ENCODE measurements around the gene OFD1.

The OFD1 gene

DNA sequence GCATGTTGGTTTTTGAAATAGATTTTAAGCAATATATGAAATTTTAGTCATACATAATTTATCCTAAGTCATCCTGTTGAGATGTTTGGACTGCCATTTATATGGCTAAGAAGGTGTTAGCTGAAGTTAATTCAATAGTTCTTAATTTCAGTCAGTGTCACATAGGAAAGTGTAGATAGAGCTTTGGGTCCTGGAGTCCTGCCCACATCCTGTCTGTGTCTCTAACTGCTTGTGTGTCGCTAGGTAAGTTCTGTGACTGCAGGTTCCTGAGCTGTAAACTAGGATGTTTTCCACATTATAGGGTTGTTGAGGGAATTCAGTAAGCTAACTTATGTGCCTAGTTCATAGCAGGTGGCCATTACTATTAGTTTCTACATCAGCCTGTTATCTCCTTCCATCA, 20.7 kb downstream of the OFD1 start:
- no peak for DNase-seq

DNA sequence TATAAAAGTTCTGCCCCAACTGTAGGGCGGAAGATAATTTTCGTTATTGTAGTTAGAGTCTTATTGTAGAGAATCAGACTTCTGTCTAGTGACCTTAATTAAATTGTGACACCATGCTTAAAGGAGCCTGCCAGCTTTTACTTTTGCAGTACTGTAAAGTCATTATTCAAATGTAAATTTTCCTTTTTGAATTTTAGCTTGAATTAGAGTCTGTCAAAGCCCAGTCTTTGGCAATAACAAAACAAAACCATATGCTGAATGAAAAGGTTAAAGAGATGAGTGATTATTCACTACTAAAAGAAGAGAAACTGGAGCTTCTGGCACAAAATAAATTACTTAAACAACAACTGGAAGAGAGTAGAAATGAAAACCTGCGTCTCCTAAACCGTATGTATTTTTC, 21.8 kb downstream of the OFD1 start:
- DNase-seq = no peak

DNA sequence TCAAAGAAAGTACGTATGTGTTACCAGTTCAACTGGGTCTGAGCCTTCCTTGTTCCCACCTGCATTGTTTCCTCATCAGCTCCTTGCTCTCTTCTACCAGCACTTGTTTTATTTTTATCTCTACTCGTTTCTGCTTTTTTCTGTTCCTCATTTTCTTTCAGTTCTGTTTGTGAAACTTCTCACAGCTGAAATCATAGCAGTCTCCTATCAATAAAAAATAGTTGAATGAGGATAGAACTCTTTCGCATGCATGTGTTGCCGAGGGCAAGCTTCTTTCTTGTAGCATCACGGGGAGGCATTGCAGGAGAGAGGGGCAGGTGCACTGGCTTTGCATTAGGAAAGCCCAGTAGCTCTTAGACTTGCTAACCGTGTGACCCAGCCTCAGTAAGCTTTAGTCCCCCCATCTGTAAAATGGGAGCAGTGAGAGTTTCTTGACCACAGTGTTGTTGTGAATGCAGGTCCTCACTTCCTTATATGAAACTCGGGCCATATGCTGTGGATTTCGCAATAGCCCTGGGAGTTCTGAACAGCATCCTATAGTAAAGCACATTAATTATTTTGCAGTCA, 24.7 kb downstream of the OFD1 start:
- DNase-seq = no peak

DNA sequence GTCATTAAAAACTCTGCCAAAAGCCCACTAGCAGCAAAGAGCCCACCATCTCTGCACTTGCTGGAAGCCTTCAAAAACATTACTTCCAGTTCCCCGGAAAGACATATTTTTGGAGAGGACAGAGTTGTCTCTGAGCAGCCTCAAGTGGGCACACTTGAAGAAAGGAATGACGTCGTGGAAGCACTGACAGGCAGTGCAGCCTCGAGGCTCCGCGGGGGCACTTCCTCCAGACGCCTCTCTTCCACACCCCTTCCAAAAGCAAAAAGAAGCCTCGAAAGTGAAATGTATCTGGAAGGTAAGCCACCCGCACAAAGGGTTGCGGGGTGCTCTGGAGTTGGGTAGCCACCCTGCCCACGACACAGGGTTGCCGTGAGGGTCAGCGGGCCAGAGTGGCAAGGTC, 25.9 kb downstream of the OFD1 start:
- DNase-seq = no peak

DNA sequence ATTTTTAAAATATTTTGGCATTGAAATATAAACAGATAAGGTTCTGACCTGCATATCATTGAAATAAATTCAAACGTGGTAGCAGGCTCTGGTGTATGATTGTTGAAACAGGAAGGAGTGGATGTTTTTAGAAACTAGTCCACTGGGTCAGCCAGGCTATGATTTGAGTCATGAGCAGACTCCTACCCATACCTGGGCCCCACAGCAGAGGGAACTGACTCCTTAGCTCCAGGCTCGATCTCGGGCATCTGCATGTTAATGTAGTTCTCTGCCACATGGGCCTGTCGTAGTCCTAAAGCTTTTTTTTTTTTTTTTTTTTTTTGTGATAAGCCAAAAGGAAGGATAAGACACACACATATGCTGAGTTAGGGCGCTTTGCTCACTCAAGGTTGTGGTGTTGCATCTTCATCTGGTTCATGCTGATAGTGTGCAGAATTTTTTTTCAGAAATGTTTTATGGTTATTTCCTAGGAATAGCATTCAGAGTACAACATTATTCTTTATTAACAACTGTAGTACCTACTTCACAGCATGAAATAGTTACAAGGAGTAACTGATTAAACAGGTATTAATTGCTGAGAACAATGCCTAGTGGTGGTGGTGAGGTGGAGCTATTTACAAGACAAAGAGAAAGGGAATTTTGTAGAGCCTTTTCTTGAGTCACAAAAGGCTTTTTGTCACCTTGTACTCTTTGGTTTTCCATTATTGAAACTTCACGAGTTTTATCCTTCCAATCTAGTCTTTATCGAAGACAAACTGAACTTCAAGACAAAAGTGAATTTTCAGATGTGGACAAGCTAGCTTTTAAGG, 27.3 kb downstream of the OFD1 start:
- no peak for DNase-seq

DNA sequence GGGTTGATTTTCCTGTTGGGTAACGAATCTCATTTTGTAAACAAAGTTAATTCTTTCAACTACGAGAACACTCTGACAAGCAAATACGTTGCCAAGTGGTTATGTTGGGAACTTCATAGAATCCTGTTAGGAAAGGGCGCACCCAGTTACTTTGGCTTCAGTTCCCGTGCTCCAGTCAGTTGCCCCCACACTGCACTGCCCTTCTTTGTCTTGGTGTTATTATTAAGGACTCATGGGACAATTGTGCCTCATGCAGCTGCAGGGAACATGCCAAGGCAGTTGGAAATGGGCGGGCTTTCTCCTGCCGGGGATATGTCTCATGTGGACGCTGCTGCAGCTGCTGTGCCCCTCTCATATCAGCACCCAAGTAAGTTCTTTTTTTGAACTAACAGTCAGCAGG, 28.9 kb downstream of the OFD1 start:
- peak; percentile 81 for DNase-seq

DNA sequence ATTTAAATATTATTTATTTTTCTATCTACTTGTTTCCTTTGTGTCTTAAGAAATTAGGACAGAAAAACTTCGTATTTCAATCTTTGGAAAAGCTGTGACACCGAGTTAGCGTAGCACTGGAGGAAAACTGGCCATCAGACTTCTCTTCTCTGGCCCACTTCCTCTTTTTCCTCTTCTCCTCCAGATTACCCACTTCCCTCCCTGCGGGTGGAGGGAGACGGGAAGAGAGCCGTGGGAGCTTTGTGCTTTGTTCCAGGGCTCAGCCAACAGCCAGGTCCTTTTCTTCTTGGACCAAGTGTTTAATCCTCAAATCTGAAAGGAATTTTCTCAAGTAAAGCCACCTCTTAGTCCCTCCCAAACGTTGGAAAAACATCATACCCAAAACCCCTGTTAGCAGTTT, 29.7 kb downstream of the OFD1 start:
- DNase-seq = no peak

DNA sequence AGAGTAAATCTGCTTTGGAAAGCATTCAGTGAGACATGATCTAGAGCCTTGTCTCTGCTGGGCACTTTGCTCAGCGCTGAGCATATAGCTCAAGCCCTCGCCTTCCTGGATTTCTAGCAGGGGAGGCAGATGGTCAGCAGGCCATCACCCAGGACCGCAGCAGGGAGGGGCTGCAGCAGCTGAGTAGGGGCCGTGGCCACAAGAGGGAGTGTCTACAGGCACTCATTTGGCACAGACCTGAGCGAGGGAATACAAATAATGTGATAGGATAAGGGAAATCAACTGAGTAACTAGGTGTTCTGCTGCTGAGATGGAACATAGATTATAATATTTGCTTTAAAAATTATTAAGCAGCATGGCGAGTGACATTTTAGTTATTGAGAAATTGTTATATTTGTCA, 30.2 kb downstream of the OFD1 start:
- no peak for DNase-seq

DNA sequence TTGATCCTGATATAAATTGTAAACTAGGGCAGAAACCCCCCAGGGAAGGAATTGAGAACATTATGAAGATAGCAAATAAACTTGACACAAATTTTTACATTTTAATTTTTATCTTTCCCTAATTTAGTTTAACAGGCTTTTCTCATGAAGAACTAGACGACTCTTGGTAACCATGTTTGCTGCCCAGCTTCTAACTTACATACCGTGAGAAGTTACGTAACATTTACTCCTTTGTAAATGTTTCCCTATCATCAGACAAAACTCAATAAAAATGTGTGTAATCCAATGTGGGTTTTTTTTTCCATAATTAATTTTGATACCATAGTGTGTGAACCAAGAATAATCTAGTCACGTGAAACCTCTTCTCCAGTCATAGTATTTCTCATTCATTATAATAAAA, 34.4 kb downstream of the OFD1 start:
- DNase-seq = no peak

DNA sequence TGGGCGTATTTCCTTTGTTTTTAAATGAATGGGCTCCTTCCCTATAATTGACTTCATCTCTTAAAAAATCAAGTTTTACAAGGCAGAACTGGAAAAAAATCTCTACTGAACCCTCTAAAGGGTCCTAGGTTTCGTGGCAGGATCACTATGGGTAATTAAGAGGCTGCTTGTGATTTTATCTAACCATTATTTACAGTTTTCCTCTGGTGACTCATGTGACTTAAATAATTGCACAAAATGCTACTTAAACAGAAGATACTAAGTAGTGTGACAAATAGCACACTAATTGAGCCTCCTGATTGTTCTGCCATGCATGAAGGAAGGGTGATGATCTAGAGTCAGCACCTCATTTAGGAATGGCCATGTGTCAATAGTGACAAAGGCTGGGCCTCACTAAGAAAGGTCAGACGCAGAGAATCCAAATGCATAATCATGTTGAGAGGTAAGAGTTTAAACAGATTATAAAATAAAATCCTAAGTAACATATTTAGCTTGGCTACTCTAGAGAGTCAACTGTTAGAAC, 35.5 kb downstream of the OFD1 start:
- DNase-seq = peak; percentile 54

DNA sequence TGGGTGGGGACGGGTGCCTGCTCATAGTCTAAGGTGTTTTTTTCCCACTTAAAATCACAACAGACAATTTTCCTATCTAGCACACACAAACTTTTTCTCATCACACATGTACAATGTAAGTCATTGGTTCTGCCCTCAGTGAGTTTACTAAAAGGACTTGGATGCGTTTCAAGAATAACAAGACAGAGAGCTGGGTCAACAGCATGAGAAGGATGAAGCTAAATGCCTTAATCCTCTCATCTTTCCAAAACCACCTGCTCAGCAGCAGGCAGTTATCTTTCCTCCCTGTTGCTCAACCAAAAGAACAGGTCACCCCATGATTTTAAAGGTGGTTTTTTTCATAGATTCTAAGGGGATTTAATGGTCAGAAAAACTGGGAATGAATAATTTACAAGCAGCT, 40.1 kb downstream of the OFD1 start:
- DNase-seq = no peak

DNA sequence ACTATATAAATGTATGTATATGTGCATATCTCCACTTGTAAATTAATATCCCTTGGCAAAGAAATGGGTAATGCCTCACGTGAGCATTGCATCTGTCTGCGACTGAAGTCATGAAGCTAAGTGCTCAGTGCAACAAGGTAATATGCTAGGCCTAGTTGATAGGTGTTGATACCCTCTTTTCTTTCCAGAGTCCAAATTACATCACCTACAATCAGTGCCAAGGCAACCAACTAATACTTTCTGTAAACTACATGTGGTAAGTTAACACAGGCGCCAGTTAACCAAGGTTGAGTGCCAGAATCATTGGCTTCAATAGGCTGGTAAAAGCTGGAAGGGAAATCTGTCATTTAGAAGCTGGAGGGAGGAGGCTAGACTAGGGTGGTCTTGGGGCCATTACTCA, 41.3 kb downstream of the OFD1 start:
- no peak for DNase-seq

DNA sequence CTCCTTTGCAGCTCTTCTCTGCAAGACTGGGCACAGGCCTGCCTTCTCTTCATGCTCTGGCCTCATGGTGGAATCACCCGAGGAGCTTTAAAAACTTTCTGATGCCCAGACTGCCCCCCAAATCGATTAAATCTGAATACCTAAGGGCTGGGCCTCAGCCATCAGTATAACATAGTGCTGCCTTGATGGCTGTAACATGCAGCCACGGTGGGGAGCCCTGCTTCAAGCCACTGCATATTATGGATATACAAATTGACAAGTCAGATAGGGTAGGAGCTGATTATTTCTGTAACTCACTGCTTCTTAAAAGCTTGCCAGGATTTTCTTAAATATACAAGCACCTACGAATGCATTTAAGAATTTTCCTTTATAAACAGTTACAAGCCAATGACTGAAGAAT, 41.8 kb downstream of the OFD1 start:
- DNase-seq = no peak

DNA sequence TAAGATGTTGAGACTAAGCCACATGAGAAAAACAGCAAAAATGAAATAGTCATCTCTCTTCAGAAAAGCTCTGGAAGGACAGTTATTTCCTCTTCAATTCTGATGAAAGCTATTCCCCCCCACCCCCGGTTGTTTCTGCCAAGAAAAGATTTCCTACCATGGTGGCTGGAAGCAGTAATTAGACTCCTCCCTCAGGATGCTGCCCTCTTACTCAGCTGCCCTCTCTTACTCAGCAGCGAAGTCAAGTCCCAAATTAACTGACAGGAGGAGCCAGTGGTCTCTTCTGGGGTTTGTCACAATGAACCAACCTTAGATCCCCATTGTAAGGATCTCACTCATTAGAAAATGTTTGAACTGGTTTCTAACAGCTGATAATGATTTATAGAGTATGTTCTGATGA, 44.4 kb downstream of the OFD1 start:
- DNase-seq = no peak

DNA sequence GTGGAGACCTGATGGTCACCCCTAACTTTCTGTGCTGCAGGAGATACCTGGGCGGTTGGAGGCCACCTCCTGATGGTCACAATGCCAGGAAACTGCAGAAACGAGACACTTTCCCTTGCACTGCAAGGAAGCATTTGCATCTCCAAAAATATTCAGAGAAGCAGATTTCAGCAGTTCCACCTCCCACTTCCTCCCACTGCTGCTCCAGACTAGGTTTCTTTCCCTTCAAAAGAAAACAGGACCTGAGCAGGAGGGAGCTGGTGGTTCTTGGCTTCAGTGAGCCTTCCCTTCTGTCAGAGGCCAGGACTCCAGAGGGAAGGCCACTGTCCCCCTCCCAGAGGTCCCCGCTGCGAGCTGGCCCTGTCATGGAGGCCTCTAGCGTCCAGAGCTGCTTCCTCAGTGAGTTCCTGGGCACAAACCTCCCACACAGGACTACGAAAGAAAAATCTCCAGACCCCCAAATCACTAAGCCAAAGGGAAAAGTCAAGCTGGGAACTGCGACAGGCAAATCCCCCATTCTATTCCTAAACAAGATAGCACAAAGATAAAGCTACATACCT, 46.4 kb downstream of the OFD1 start:
- DNase-seq = no peak

DNA sequence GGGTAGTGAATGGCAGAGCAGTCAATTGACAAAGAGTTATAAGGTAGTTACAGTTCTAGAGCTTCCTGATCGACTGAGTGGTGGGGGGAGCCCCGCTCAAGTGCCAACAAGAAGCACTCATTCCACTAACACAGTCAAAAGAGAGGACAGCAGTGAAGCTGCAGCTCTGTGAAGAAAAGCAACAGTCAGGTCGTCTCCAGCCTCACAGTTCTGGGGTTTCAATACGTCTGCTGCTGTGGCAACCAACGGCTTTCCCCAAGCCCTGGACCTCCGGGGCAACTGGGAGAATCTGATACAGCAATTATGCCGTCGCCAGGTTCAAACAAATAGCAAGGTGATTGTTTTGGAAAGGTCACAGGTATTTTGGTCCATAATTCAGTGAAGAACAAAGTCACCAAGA, 51.5 kb downstream of the OFD1 start:
- peak; percentile 76 for DNase-seq

DNA sequence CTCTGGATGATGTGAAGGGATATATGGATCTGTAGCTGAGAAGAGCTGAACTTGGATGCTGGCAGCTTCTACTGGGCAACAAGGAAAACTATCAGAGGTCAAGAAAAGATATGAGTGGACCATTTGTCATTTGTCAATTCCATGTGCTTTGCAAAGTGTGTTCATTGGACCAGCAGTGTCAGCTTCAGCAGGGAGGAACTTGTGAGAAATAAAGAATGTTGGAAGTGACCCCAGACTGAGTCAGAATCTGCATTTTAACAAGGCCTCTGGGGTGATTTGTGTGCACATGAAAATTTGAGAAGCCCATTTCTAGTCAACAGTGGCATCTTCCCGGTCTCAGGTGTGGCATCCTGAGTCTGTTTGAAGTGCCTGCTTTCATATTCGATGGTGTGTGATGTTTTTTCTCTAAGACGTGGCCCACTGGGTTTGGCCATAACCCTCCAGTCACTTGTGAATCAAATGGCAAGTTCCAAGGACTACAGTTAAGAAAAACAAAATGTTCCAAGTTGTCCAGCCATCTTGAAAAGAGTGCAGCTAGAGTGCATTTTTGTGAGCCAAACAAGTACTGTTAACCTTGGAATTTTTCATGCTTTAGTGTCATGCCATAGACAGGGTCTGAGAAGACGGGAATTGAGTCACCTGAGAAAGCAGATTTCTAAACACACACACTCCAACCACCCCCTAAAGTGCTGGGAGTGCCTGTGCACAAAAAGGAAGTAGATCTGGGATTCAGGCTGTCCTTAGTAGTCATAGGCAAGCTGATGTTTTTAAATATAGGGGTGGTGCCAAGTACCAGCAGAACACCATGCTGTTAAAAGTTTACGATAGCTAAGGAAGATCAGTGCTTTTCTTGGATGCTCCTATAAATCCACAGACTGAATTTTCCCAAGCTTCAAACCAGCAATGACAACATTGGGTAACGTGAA, 55.9 kb downstream of the OFD1 start:
- no peak for DNase-seq

DNA sequence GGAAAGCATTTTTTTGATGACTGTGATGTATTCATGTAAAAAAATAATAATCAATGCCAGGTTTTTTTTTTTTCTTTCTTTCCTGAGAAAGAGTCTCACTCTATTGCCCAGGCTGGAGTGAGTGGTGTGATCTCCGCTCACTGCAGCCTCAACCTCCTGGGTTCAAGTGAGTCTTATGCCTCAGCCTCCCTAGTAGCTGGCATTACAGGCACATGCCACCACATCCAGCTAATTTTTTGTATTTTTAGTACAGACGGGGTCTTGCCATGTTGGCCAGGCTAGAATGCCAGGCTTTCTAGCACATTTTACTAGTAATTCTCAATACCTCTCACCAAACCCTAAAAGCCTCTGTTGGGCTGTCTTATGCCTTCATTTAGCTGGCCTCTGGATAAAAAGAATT, 56.6 kb downstream of the OFD1 start:
- no peak for DNase-seq

DNA sequence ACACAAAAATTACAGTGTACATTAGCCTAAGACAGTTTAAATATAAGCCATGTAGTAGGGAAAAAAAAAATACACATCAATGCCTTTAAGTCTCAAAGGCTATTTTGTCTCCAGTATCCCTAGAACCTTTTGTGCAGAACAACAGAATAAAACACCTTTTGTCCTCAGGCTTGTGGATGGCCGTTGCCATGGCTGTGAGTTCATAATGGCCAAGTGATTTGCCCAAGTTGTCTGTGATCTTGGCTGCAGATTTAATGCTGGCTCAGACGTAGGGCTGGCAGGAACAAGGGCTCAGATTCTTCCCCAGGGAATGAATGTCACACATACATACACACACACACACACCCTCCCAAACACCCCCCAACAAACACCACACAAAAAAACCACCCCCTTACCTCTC, 57.0 kb downstream of the OFD1 start:
- DNase-seq = no peak

DNA sequence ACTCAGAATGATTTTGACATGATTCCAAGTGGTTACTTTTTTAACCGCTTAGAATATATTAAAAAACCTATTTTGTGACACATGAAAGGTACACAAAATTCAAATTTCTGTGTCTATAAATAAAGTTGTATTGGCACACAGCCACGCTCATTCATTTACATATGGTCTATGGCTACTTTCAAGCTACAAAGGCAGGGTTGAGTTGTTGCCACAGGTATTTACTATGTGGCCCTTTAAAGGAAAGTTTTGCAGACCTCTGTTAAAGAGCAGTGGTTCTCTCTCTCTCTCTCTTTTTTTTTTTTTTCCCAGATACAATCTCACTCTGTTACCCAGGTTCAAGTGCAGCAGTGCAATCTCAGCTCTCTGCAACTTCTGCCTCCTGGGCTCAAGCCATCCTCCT, 59.3 kb downstream of the OFD1 start:
- no peak for DNase-seq

DNA sequence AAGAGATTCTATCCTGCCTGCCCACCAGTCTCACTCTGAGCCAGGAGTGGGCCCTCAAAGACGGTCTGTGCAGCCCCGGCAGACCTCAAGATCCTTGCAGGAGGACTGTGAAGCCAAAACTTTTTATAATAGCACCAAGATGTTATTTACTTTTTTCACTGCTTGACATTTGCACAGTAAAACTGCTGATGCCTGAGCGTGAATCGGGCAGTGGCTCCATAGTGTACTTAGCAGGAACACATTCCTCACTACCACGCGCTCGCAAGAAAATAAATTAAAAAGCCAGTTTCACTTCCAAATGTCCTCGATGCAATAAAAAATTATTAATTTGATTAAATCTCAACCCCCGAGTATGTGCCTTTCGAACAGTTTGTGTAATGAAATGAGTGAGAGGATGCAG, 59.9 kb downstream of the OFD1 start:
- DNase-seq = no peak

DNA sequence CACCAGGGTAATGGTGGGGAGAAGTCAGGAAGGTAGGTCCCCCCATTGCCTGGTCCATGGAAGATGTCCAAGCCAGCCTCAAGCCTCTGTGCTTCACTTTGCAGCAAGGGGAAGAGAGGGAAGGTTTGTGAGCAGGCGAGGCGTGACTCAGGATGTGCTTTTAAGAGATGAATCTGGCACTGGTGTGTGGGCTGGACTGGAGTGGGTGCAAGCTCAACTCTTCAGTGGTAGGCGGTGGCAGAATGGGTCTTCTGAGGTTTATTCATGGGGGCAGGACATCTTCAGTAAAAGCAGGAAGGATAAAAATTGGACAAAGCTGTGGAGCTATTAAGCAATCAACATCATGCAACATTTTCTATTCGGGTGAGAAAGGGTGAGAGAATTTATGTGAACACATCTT, 63.0 kb downstream of the OFD1 start:
- no peak for DNase-seq

DNA sequence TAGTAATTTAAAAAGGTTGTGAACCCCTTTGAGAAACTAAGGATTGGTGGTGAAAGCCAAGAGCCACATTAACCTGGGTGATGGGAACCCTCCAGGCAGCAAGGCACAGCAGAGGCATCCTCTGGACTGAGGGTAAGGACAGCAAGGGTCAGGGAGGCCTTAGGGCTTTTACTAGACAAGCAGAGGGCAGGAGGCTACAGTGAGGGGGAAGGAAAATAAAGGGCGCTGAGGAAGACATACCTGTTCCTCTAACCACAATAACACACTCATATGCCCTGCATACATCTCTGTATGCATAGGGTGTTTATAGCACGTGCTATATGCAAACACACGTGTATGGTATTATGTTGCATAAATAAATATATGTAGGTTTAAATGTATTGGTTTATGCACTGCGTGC, 63.6 kb downstream of the OFD1 start:
- no peak for DNase-seq
